Measurements from ENCODE around the gene PRKAR1B.

GRCh38 chr7:703049-703448 lies 24.0 kb downstream of the PRKAR1B start:
- TF ChIP-seq, protein P1, sequence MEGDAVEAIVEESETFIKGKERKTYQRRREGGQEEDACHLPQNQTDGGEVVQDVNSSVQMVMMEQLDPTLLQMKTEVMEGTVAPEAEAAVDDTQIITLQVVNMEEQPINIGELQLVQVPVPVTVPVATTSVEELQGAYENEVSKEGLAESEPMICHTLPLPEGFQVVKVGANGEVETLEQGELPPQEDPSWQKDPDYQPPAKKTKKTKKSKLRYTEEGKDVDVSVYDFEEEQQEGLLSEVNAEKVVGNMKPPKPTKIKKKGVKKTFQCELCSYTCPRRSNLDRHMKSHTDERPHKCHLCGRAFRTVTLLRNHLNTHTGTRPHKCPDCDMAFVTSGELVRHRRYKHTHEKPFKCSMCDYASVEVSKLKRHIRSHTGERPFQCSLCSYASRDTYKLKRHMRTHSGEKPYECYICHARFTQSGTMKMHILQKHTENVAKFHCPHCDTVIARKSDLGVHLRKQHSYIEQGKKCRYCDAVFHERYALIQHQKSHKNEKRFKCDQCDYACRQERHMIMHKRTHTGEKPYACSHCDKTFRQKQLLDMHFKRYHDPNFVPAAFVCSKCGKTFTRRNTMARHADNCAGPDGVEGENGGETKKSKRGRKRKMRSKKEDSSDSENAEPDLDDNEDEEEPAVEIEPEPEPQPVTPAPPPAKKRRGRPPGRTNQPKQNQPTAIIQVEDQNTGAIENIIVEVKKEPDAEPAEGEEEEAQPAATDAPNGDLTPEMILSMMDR (conservative IDR thresholded peaks at IDR 0.05; ENCODE audit: low read length): no peak
- no peak for TF ChIP-seq EZH2phosphoT487 (IDR thresholded peaks at IDR 0.05; ENCODE audit: borderline replicate concordance, low read depth, low read length)
